AG04449 (cell line): ENCODE measurements around the gene PDE9A.

ENCODE experiments used
- CTCF ChIA-PET: fragments of 350-600 bp; formaldehyde crosslinking; extraction: SDS; loops from one replicate; lab custom pipeline; 2021; ENCODE audit warnings: antibody characterized with exemption; lab: Yijun Ruan, JAX
- POLR2A ChIA-PET: fragments of 400-600, 350-600 bp; formaldehyde crosslinking; extraction: SDS; loops from one replicate; lab custom pipeline; 2020; ENCODE audit warnings: antibody characterized with exemption, inconsistent platforms; lab: Yijun Ruan, JAX
- DNase-seq: peaks from one replicate; pipeline ENCODE4 v3.0.0-alpha.2; 2010; ENCODE audit warnings: low read depth, low spot score
- H3K4me3 ChIP-seq: 2 replicates; pipeline ENCODE4 v1.5.1; 2011; ENCODE audit warnings: low read depth, mild to moderate bottlenecking, control low read depth, low read length
- CTCF ChIP-seq: IDR thresholded peaks from one replicate; pipeline ENCODE4 v1.5.1; 2011; ENCODE audit warnings: mild to moderate bottlenecking, moderate library complexity, low read length, control low read depth, inconsistent platforms; ENCODE audit not compliant: insufficient read depth; ENCODE audit errors: missing control alignments

PDE9A gene

GRCh38 chr21:42739061-42739931 lies 85.9 kb downstream of the PDE9A start:
- POLR2A ChIA-PET: no interaction called here
- DNase-seq: no peak
- CTCF ChIA-PET: no interaction called here
- no peak for TF ChIP-seq CTCF
- H3K4me3 ChIP-seq: no peak overlapping the region

GRCh38 chr21:42740405-42740909 lies 87.0 kb downstream of the PDE9A start:
- TF ChIP-seq CTCF: no peak
- H3K4me3 ChIP-seq: no peak overlapping the region
- no peak for DNase-seq
- POLR2A ChIA-PET: no interaction called here
- CTCF ChIA-PET: no interaction called here

- TF ChIP-seq CTCF: no peak
- no peak overlapping the region for H3K4me3 ChIP-seq
- DNase-seq: no peak
- POLR2A ChIA-PET: no interaction called here
- CTCF ChIA-PET: no interaction called here
These were observed 87.6 kb downstream of the PDE9A start for GRCh38 chr21:42741066-42741465.

- H3K4me3 ChIP-seq: no peak overlapping the region
- ChIA-PET POLR2A (no interaction called here), CTCF (no interaction called here)
- no peak for DNase-seq
- no peak for TF ChIP-seq CTCF
These were observed 91.4 kb downstream of the PDE9A start for GRCh38 chr21:42744520-42745445.

- POLR2A ChIA-PET: no interaction called here
These were observed 92.3 kb downstream of the PDE9A start for GRCh38 chr21:42745511-42746239.

More at GRCh38 chr21:42745511-42746239, 92.3 kb downstream of the PDE9A start:
- CTCF ChIA-PET: no interaction called here
- no peak overlapping the region for H3K4me3 ChIP-seq
- TF ChIP-seq CTCF: no peak
- DNase-seq: no peak
